GM23338 (cell line): ENCODE results near the gene LRRFIP2. TPM values are rescaled to one million over a fixed set of nuclear protein-coding genes. Genes with fewer than 3 reads are reported as not detected.

Experiments
- ATAC-seq: fragments of 200-7000 bp; cut with Tn5 transposase; 3 replicates; pipeline ENCODE4 v1.9.1; 2020
- DNase-seq: peaks from one replicate; pipeline ENCODE4 v3.0.0-alpha.2; 2015; ENCODE audit warnings: low spot score
- H2AFZ ChIP-seq: fragments of 200-600 bp; sonication (generic); 2 replicates; pipeline ENCODE4 v1.8.0; 2016; ENCODE audit warnings: antibody characterized with exemption, mild to moderate bottlenecking, moderate library complexity
- H3F3A ChIP-seq: fragments of 200-600 bp; sonication (generic); replicated peaks from 2 replicates; pipeline ENCODE4 v1.8.0; 2017; ENCODE audit warnings: antibody characterized with exemption, mixed run types, low read depth
- H3K27ac ChIP-seq: fragments of 200-600 bp; sonication (generic); 2 replicates; pipeline ENCODE4 v1.6.1; 2016; ENCODE audit warnings: low read depth
- H3K27me3 ChIP-seq: fragments of 200-600 bp; sonication (generic); 2 replicates; pipeline ENCODE4 v1.8.0; 2016; ENCODE audit warnings: mild to moderate bottlenecking, mixed run types, moderate library complexity; ENCODE audit not compliant: insufficient read depth
- H3K36me3 ChIP-seq: fragments of 200-600 bp; sonication (generic); 2 replicates; pipeline ENCODE4 v1.8.0; 2016; ENCODE audit warnings: mild to moderate bottlenecking; ENCODE audit not compliant: insufficient read depth
- H3K4me1 ChIP-seq: fragments of 200-600 bp; sonication (generic); 2 replicates; pipeline ENCODE4 v1.8.0; 2016; ENCODE audit warnings: mild to moderate bottlenecking, moderate library complexity; ENCODE audit not compliant: insufficient read depth
- H3K4me2 ChIP-seq: fragments of 200-600 bp; sonication (generic); 2 replicates; pipeline ENCODE4 v1.7.1; 2017; ENCODE audit warnings: mixed run types
- H3K4me3 ChIP-seq: fragments of 200-600 bp; sonication (generic); 2 replicates; pipeline ENCODE4 v1.6.1; 2016; ENCODE audit warnings: mixed run types
- H3K79me2 ChIP-seq: fragments of 200-600 bp; sonication (generic); replicated peaks from 2 replicates; pipeline ENCODE4 v1.8.0; 2017; ENCODE audit warnings: mild to moderate bottlenecking; ENCODE audit not compliant: insufficient read depth
- H3K9me2 ChIP-seq: fragments of 200-600 bp; sonication (generic); 2 replicates; pipeline ENCODE4 v1.8.0; 2017; ENCODE audit not compliant: insufficient read depth
- H4K20me1 ChIP-seq: fragments of 200-600 bp; sonication (generic); replicated peaks from 2 replicates; pipeline ENCODE4 v1.8.0; 2017; ENCODE audit warnings: mild to moderate bottlenecking; ENCODE audit not compliant: insufficient read depth
- H3K27ac Mint-ChIP-seq: 2 replicates; pipeline ENCODE4 v1.8.0; 2020; ENCODE audit warnings: inconsistent platforms, mild to moderate bottlenecking, moderate library complexity, mixed read lengths
- H3K27me3 Mint-ChIP-seq: 3 replicates; pipeline ENCODE4 v1.8.0; 2022; ENCODE audit warnings: low read depth, mild to moderate bottlenecking, moderate library complexity, mixed read lengths, inconsistent platforms; ENCODE audit not compliant: insufficient read depth, poor library complexity
- H3K36me3 Mint-ChIP-seq: 3 replicates; pipeline ENCODE4 v1.8.0; 2021; ENCODE audit warnings: low read depth, mild to moderate bottlenecking, inconsistent platforms, moderate library complexity, mixed read lengths
- H3K4me1 Mint-ChIP-seq: 3 replicates; pipeline ENCODE4 v1.8.0; 2020; ENCODE audit warnings: mild to moderate bottlenecking, inconsistent platforms, mixed read lengths
- H3K4me3 Mint-ChIP-seq: 3 replicates; pipeline ENCODE4 v1.8.0; 2021; ENCODE audit warnings: moderate library complexity, mild to moderate bottlenecking, inconsistent platforms, mixed read lengths
- H3K9me3 Mint-ChIP-seq: 3 replicates; pipeline ENCODE4 v1.8.0; 2020; ENCODE audit warnings: moderate library complexity, mild to moderate bottlenecking, inconsistent platforms, mixed read lengths
- CREB1 ChIP-seq: fragments of 250-450 bp; sonication (Bioruptor Pico); IDR thresholded peaks from 2 replicates; pipeline ENCODE4 v1.5.0; 2020; ENCODE audit warnings: low read depth, mild to moderate bottlenecking, moderate library complexity
- EZH2 ChIP-seq: fragments of 200-600 bp; sonication (generic); IDR thresholded peaks from one replicate; pipeline ENCODE4 v1.8.0; 2017; ENCODE audit warnings: antibody characterized with exemption, mild to moderate bottlenecking, low read depth; ENCODE audit not compliant: unreplicated experiment
- EZH2phosphoT487 ChIP-seq: fragments of 200-600 bp; sonication (generic); IDR thresholded peaks from one replicate; pipeline ENCODE4 v1.8.1; 2018; ENCODE audit warnings: antibody characterized with exemption; ENCODE audit not compliant: unreplicated experiment
- JUNB ChIP-seq: IDR thresholded peaks from one replicate; pipeline ENCODE4 v1.6.1; 2016; ENCODE audit warnings: antibody characterized with exemption; ENCODE audit not compliant: unreplicated experiment
- NANOG ChIP-seq: IDR thresholded peaks from 2 replicates; pipeline ENCODE4 v1.6.1; 2016; ENCODE audit warnings: antibody characterized with exemption, borderline replicate concordance
- POLR2AphosphoS5 ChIP-seq: IDR thresholded peaks from 2 replicates; pipeline ENCODE4 v1.6.1; 2016; ENCODE audit warnings: antibody characterized with exemption, low read depth
- STAT1 ChIP-seq: IDR thresholded peaks from one replicate; pipeline ENCODE4 v1.6.1; 2016; ENCODE audit warnings: antibody characterized with exemption; ENCODE audit not compliant: unreplicated experiment
- ZNF114 ChIP-seq: fragments of 250-450 bp; sonication (Bioruptor Pico); IDR thresholded peaks from 2 replicates; pipeline ENCODE4 v1.5.0; 2020; ENCODE audit warnings: mild to moderate bottlenecking, moderate library complexity
- ZNF331 ChIP-seq: fragments of 250-450 bp; sonication (Bioruptor Pico); IDR thresholded peaks from 2 replicates; pipeline ENCODE4 v1.5.0; 2020; ENCODE audit warnings: low read depth, mild to moderate bottlenecking, moderate library complexity
- polyA plus RNA-seq: library from polyadenylated mRNA; unstranded; fragments of >200 nt; fragmentation: Nextera tagmentation; extraction: Ambion mirVana; gene quantifications from 2 replicates; pipeline ENCODE4 v1.2.1, GENCODE V29; 2016
- total RNA-seq: library from RNA; depleted of rRNA; stranded (reverse); fragments of >200 nt; shearing (Covaris generic); gene quantifications from 2 replicates; pipeline ENCODE4 v1.2.3, GENCODE V29; 2014
- TF ChIP-seq, protein P1 (sequence below), 2 experiments: fragments of 200-600 bp in 1 of 2; sonication (generic) in 1 of 2; conservative IDR thresholded peaks; 2 replicates each; pipeline versions ENCODE4 v1.5.1 to v1.6.1; 2016 to 2017; ENCODE audit warnings: antibody characterized with exemption in 2 of 2, low read depth in 2 of 2, mild to moderate bottlenecking in 2 of 2, moderate library complexity in 1 of 2
- TF ChIP-seq, protein P2 (sequence below): IDR thresholded peaks from 2 replicates; pipeline ENCODE4 v1.6.1; 2016; ENCODE audit warnings: antibody characterized with exemption
- TF ChIP-seq, protein P3 (sequence below): IDR thresholded peaks from one replicate; pipeline ENCODE4 v1.6.1; 2018; ENCODE audit warnings: antibody characterized with exemption; ENCODE audit not compliant: unreplicated experiment
- TF ChIP-seq, protein P4 (sequence below): fragments of 250-450 bp; sonication (Bioruptor Pico); IDR thresholded peaks from 2 replicates; pipeline ENCODE4 v1.5.0; 2020; ENCODE audit warnings: mild to moderate bottlenecking, moderate library complexity

The LRRFIP2 gene
- total and polyA plus RNA-seq, 2 experiments from 2014 or later, result 20.3 to 29.0 TPM

DNA sequence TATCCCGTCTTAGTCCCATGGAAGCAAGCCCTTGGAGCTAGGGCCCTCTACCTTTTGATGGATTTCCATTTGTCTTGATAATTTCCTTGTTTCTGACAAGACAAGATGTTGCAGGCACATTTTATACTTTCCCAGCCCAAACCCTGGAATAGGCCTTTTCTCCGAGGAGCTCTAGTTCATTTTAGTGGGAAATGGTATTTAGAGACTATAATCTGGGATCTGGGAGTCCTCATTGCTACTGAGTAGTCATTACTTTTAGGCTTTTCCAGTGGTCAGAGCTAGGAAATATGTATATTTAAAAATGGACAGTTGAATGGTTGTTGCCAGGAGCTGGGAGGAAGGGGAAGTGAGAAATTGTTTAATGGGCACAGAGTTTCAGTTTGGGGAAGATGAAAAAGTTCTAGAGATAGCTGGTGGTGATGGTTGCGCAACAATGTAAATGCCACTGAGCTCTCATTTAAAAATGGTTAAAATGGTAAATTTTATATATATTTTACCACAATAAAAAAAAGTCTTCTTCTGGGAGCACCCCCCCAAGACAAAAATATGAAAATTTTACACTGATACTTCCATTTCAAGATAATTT is 149.5 kb downstream of the LRRFIP2 start:
- Histone ChIP-seq H3K27ac (no peak overlapping the region), H4K20me1 (peaks cover 4% of the 10 kb centered on the region; the same call in 1 of the 2 replicates), H3K9me2 (no peaks in the 10 kb centered on the region), H3K79me2 (no peaks in the 10 kb centered on the region), H3K27me3 (no peaks in the 10 kb centered on the region), H2AFZ (no peak overlapping the region), H3K4me1 (no peaks in the 10 kb centered on the region), H3K36me3 (peaks cover 46% of the 10 kb centered on the region), H3F3A (no peaks in the 10 kb centered on the region), H3K4me2 (no peak overlapping the region), H3K4me3 (no peak overlapping the region)
- Mint-ChIP-seq H3K4me1 (no peaks in the 10 kb centered on the region), H3K27ac (no peak overlapping the region), H3K9me3 (peaks cover 2% of the 10 kb centered on the region; the same call in 2 of the 3 replicates), H3K27me3 (peaks cover 3% of the 10 kb centered on the region), H3K4me3 (no peak overlapping the region), H3K36me3 (peaks cover 88% of the 10 kb centered on the region)
- ATAC-seq (no peak), DNase-seq (no peak)
- TF ChIP-seq ZNF114 (no peak), POLR2AphosphoS5 (no peak), CREB1 (CRISPR knock-in tag) (no peak), EZH2 (no peak), JUNB (no peak), STAT1 (no peak), NANOG (no peak), EZH2phosphoT487 (no peak), ZNF331 (no peak)
- TF ChIP-seq, protein P1, sequence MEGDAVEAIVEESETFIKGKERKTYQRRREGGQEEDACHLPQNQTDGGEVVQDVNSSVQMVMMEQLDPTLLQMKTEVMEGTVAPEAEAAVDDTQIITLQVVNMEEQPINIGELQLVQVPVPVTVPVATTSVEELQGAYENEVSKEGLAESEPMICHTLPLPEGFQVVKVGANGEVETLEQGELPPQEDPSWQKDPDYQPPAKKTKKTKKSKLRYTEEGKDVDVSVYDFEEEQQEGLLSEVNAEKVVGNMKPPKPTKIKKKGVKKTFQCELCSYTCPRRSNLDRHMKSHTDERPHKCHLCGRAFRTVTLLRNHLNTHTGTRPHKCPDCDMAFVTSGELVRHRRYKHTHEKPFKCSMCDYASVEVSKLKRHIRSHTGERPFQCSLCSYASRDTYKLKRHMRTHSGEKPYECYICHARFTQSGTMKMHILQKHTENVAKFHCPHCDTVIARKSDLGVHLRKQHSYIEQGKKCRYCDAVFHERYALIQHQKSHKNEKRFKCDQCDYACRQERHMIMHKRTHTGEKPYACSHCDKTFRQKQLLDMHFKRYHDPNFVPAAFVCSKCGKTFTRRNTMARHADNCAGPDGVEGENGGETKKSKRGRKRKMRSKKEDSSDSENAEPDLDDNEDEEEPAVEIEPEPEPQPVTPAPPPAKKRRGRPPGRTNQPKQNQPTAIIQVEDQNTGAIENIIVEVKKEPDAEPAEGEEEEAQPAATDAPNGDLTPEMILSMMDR (conservative IDR thresholded peaks at IDR 0.05; ENCODE audit: low read depth in 2 of 2), result no peak
- TF ChIP-seq, protein P2, sequence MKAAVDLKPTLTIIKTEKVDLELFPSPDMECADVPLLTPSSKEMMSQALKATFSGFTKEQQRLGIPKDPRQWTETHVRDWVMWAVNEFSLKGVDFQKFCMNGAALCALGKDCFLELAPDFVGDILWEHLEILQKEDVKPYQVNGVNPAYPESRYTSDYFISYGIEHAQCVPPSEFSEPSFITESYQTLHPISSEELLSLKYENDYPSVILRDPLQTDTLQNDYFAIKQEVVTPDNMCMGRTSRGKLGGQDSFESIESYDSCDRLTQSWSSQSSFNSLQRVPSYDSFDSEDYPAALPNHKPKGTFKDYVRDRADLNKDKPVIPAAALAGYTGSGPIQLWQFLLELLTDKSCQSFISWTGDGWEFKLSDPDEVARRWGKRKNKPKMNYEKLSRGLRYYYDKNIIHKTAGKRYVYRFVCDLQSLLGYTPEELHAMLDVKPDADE, result no peak
- TF ChIP-seq, protein P3, sequence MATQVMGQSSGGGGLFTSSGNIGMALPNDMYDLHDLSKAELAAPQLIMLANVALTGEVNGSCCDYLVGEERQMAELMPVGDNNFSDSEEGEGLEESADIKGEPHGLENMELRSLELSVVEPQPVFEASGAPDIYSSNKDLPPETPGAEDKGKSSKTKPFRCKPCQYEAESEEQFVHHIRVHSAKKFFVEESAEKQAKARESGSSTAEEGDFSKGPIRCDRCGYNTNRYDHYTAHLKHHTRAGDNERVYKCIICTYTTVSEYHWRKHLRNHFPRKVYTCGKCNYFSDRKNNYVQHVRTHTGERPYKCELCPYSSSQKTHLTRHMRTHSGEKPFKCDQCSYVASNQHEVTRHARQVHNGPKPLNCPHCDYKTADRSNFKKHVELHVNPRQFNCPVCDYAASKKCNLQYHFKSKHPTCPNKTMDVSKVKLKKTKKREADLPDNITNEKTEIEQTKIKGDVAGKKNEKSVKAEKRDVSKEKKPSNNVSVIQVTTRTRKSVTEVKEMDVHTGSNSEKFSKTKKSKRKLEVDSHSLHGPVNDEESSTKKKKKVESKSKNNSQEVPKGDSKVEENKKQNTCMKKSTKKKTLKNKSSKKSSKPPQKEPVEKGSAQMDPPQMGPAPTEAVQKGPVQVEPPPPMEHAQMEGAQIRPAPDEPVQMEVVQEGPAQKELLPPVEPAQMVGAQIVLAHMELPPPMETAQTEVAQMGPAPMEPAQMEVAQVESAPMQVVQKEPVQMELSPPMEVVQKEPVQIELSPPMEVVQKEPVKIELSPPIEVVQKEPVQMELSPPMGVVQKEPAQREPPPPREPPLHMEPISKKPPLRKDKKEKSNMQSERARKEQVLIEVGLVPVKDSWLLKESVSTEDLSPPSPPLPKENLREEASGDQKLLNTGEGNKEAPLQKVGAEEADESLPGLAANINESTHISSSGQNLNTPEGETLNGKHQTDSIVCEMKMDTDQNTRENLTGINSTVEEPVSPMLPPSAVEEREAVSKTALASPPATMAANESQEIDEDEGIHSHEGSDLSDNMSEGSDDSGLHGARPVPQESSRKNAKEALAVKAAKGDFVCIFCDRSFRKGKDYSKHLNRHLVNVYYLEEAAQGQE, result no peak
- TF ChIP-seq, protein P4, sequence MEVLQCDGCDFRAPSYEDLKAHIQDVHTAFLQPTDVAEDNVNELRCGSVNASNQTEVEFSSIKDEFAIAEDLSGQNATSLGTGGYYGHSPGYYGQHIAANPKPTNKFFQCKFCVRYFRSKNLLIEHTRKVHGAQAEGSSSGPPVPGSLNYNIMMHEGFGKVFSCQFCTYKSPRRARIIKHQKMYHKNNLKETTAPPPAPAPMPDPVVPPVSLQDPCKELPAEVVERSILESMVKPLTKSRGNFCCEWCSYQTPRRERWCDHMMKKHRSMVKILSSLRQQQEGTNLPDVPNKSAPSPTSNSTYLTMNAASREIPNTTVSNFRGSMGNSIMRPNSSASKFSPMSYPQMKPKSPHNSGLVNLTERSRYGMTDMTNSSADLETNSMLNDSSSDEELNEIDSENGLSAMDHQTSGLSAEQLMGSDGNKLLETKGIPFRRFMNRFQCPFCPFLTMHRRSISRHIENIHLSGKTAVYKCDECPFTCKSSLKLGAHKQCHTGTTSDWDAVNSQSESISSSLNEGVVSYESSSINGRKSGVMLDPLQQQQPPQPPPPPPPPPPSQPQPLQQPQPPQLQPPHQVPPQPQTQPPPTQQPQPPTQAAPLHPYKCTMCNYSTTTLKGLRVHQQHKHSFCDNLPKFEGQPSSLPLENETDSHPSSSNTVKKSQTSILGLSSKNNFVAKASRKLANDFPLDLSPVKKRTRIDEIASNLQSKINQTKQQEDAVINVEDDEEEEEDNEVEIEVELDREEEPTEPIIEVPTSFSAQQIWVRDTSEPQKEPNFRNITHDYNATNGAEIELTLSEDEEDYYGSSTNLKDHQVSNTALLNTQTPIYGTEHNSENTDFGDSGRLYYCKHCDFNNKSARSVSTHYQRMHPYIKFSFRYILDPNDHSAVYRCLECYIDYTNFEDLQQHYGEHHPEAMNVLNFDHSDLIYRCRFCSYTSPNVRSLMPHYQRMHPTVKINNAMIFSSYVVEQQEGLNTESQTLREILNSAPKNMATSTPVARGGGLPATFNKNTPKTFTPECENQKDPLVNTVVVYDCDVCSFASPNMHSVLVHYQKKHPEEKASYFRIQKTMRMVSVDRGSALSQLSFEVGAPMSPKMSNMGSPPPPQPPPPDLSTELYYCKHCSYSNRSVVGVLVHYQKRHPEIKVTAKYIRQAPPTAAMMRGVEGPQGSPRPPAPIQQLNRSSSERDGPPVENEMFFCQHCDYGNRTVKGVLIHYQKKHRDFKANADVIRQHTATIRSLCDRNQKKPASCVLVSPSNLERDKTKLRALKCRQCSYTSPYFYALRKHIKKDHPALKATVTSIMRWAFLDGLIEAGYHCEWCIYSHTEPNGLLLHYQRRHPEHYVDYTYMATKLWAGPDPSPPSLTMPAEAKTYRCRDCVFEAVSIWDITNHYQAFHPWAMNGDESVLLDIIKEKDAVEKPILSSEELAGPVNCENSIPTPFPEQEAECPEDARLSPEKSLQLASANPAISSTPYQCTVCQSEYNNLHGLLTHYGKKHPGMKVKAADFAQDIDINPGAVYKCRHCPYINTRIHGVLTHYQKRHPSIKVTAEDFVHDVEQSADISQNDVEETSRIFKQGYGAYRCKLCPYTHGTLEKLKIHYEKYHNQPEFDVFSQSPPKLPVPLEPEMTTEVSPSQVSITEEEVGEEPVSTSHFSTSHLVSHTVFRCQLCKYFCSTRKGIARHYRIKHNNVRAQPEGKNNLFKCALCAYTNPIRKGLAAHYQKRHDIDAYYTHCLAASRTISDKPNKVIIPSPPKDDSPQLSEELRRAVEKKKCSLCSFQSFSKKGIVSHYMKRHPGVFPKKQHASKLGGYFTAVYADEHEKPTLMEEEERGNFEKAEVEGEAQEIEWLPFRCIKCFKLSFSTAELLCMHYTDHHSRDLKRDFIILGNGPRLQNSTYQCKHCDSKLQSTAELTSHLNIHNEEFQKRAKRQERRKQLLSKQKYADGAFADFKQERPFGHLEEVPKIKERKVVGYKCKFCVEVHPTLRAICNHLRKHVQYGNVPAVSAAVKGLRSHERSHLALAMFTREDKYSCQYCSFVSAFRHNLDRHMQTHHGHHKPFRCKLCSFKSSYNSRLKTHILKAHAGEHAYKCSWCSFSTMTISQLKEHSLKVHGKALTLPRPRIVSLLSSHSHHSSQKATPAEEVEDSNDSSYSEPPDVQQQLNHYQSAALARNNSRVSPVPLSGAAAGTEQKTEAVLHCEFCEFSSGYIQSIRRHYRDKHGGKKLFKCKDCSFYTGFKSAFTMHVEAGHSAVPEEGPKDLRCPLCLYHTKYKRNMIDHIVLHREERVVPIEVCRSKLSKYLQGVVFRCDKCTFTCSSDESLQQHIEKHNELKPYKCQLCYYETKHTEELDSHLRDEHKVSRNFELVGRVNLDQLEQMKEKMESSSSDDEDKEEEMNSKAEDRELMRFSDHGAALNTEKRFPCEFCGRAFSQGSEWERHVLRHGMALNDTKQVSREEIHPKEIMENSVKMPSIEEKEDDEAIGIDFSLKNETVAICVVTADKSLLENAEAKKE, result no peak
